ENCODE results near the gene ESRP2. TPM values are rescaled to one million over a fixed set of nuclear protein-coding genes. Genes with fewer than 3 reads are reported as not detected.

The ESRP2 gene
- total RNA-seq, 1 experiment from 2014 or later: 0.19 TPM

DNA sequence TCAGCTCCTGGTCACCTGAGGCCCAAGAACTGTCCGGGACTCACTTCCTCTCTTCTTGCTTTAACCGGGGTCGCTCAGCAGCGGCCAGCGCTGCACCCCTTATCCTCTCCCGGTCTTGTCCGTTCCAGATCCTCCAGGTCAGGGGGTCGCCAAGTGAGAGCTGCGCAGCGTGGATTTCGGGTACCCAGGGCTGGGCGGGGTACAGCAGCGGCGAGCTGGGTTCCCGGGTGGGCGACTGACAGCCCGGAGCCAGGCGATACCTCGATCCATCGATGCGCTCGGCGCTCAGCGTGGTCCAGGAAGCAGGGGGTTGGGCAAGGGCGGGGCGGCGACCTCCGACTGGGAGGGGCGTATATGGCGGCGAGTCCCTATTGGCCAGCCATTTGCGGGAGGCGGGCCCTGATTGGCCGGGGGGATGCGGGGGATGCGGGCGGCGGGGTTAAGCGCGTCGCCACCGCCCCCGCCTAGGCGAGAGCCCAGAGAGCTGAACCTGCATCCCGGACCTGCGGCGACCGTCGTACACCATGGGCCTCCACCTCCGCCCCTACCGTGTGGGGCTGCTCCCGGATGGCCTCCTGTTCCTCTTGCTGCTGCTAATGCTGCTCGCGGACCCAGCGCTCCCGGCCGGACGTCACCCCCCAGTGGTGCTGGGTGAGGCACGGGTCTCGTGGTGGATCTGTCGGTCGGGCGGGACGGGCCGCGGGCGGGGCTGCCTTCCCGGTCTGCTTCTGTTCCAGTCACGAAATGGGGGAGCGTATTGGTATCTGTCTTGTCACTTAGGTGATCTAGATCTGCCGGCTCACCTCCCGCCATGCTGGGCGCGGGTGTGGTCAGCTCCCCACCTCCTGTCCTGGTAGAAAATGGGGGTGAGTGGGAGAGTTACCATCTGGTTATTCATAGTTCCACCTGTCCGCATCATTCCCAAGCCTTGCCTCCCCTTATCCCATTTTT lies 9.3 kb upstream of the ESRP2 start, which contains the start of gene PLA2G15:
PLA2G15 (plus strand) TSS at position 471 of the 951 bp plus-strand sequence; CDS start at position 525, 54 bp downstream.
- H3K4me3 ChIP-seq (ENCODE audit: low read depth, low read length, poor library complexity, severe bottlenecking): peak within 1 kb of the TSS; percentile 89
- peak; percentile 94 for DNase-seq (ENCODE audit: low spot score)
- POLR2A ChIA-PET (ENCODE audit: low non-redundant PET): no interaction called here
- TF ChIP-seq EZH2 (IDR thresholded peaks at IDR 0.05; ENCODE audit: borderline replicate concordance, low read depth, low read length, poor library complexity, severe bottlenecking): no peak
- TF ChIP-seq, protein P1, sequence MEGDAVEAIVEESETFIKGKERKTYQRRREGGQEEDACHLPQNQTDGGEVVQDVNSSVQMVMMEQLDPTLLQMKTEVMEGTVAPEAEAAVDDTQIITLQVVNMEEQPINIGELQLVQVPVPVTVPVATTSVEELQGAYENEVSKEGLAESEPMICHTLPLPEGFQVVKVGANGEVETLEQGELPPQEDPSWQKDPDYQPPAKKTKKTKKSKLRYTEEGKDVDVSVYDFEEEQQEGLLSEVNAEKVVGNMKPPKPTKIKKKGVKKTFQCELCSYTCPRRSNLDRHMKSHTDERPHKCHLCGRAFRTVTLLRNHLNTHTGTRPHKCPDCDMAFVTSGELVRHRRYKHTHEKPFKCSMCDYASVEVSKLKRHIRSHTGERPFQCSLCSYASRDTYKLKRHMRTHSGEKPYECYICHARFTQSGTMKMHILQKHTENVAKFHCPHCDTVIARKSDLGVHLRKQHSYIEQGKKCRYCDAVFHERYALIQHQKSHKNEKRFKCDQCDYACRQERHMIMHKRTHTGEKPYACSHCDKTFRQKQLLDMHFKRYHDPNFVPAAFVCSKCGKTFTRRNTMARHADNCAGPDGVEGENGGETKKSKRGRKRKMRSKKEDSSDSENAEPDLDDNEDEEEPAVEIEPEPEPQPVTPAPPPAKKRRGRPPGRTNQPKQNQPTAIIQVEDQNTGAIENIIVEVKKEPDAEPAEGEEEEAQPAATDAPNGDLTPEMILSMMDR (conservative IDR thresholded peaks at IDR 0.05; ENCODE audit: low read depth, low read length): no peak
- H3K36me3 ChIP-seq (ENCODE audit: insufficient read depth, low read length, poor library complexity, severe bottlenecking): no peaks in the 10 kb centered on the region
- intact Hi-C loops (cut with micrococcal nuclease; ENCODE audit: unreplicated experiment): no loop called here
- H3K9me3 ChIP-seq (ENCODE audit: low read depth, low read length, poor library complexity, severe bottlenecking): no peaks in the 10 kb centered on the region
- BruUV-seq (replicated peaks): TSS peak; percentile 29
- H3K4me1 ChIP-seq (ENCODE audit: insufficient read depth, low read length, poor library complexity, severe bottlenecking): peaks cover 6% of the 10 kb centered on the region
- H3K27ac ChIP-seq (ENCODE audit: low read depth, low read length, poor library complexity, severe bottlenecking): peak within 1 kb of the TSS; percentile 33
- no peaks in the 10 kb centered on the region for H3K27me3 ChIP-seq (replicated peaks; ENCODE audit: insufficient read depth, low read depth, low read length, poor library complexity)
- CTCF ChIA-PET: interaction anchor here (1.0 kb wide), 1 partner anchor 194 kb away, joined by 3 read pairs; no protein-coding TSS in a partner anchor

DNA sequence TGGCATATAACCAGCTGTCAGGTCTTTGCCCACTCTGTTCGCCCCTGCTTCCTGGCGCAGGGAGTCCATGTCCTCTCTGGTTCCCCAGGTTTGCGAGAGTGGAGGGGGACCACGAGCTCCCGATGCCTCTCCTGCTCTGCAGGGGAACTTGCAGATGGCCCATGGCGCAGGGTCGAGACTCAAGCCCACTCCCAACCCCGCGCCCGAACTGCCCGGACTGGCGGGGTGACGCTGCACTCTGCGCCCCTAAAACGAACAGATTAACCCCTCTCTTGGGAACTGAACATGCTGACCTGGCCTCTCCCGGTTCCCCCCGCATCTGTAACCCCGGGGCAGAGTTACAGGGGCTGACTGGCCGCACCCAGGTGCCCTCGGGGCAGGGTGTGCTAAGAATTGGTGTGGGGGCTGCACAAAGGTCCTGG lies 8.6 kb upstream of the ESRP2 start:
- no peak for DNase-seq (ENCODE audit: low spot score)
- BruUV-seq (replicated peaks): no TSS peak
- H3K4me1 ChIP-seq (ENCODE audit: insufficient read depth, low read length, poor library complexity, severe bottlenecking): peaks cover 6% of the 10 kb centered on the region
- POLR2A ChIA-PET (ENCODE audit: low non-redundant PET): no interaction called here
- H3K4me3 ChIP-seq (ENCODE audit: low read depth, low read length, poor library complexity, severe bottlenecking): peak overlapping the region; percentile 89
- intact Hi-C loops (cut with micrococcal nuclease; ENCODE audit: unreplicated experiment): no loop called here
- CTCF ChIA-PET: interaction anchor here (1.0 kb wide), 1 partner anchor 194 kb away, joined by 3 read pairs; no protein-coding TSS in a partner anchor
- no peaks in the 10 kb centered on the region for H3K9me3 ChIP-seq (ENCODE audit: low read depth, low read length, poor library complexity, severe bottlenecking)
- TF ChIP-seq EZH2 (IDR thresholded peaks at IDR 0.05; ENCODE audit: borderline replicate concordance, low read depth, low read length, poor library complexity, severe bottlenecking): no peak
- TF ChIP-seq, protein P1 (conservative IDR thresholded peaks at IDR 0.05; ENCODE audit: low read depth, low read length): no peak
- H3K27ac ChIP-seq (ENCODE audit: low read depth, low read length, poor library complexity, severe bottlenecking): peak overlapping the region; percentile 33
- H3K36me3 ChIP-seq (ENCODE audit: insufficient read depth, low read length, poor library complexity, severe bottlenecking): no peaks in the 10 kb centered on the region
- no peaks in the 10 kb centered on the region for H3K27me3 ChIP-seq (replicated peaks; ENCODE audit: insufficient read depth, low read depth, low read length, poor library complexity)

DNA sequence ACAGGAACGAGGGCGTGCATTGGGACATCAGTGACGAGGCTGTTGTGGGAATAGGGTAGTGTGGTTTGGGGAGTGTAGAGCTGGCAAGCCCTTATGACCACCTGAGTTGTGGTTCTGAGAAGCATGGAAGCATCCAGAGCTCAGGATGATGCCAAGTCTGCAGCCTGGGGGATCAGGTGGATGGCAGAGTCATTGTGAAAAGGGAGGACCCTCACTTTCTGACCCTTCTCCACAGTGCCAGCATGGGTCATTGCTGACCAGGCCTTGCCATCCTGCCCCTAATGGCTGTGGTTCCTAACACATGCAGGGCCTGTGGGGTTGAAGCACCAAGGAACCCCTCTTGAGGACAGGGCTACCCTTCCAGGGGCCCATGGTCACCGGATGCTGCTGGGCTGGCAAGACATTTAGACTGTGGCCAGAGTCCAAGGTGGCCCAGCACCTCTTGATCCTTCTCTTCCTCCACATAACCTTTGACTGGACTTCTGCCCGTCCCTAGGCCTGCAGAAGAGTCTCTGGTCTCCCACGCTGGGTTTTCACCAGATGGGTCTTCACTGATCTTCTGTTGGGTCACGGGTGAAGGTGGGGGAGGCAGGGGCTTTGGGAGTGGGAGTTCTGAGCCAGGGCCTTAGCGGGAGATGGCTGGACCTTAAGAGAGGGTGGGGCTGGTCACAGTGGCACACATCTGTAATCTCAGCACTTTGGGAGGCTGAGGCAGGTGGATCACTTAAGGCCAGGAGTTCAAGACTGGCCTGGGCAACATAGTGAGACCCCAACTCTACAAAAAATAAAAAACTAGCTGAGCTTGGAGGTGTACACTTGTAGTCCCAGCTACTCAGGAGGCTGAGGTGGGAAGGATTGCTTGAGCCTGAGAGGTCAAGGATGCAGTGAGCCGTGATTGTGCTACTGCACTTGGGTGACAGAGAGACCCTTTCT lies 7.3 kb upstream of the ESRP2 start:
- no TSS peak for BruUV-seq (replicated peaks)
- intact Hi-C loops (cut with micrococcal nuclease; ENCODE audit: unreplicated experiment): no loop called here
- Histone ChIP-seq H3K9me3 (ENCODE audit: low read depth, low read length, poor library complexity, severe bottlenecking) (no peaks in the 10 kb centered on the region), H3K27ac (ENCODE audit: low read depth, low read length, poor library complexity, severe bottlenecking) (no peak overlapping the region), H3K4me1 (ENCODE audit: insufficient read depth, low read length, poor library complexity, severe bottlenecking) (peaks cover 6% of the 10 kb centered on the region), H3K36me3 (ENCODE audit: insufficient read depth, low read length, poor library complexity, severe bottlenecking) (no peaks in the 10 kb centered on the region), H3K4me3 (ENCODE audit: low read depth, low read length, poor library complexity, severe bottlenecking) (no peak overlapping the region), H3K27me3 (replicated peaks; ENCODE audit: insufficient read depth, low read depth, low read length, poor library complexity) (no peaks in the 10 kb centered on the region)
- no peak for DNase-seq (ENCODE audit: low spot score)
- TF ChIP-seq, protein P1 (conservative IDR thresholded peaks at IDR 0.05; ENCODE audit: low read depth, low read length): no peak
- no peak for TF ChIP-seq EZH2 (IDR thresholded peaks at IDR 0.05; ENCODE audit: borderline replicate concordance, low read depth, low read length, poor library complexity, severe bottlenecking)
- ChIA-PET POLR2A (ENCODE audit: low non-redundant PET) (interaction anchor here (0.7 kb wide), 1 partner anchor 307 kb away, joined by 8 read pairs; no protein-coding TSS in a partner anchor), CTCF (no interaction called here)

All from A673 (cell line).